GM15510 (cell line): ENCODE data around the gene FGF18.

ENCODE experiments used
- POLR2A ChIP-seq: IDR thresholded peaks from 3 replicates; pipeline ENCODE4 v1.6.1; 2011; ENCODE audit warnings: borderline replicate concordance; ENCODE audit not compliant: insufficient read length; ENCODE audit errors: extremely low read depth

FGF18 gene

GRCh38 chr5:171484460-171484899 is 65.0 kb downstream of the FGF18 start:
- no peak for TF ChIP-seq POLR2A

- TF ChIP-seq POLR2A = no peak
Observed at GRCh38 chr5:171485668-171486067, 66.2 kb downstream of the FGF18 start.

GRCh38 chr5:171486613-171487012 is 67.2 kb downstream of the FGF18 start:
- no peak for TF ChIP-seq POLR2A

- TF ChIP-seq POLR2A = no peak
Observed at GRCh38 chr5:171488876-171489275, 69.4 kb downstream of the FGF18 start.

GRCh38 chr5:171492781-171493180 is 73.3 kb downstream of the FGF18 start:
- TF ChIP-seq POLR2A = no peak

- no peak for TF ChIP-seq POLR2A
Observed at GRCh38 chr5:171493646-171494393, 74.4 kb downstream of the FGF18 start.

GRCh38 chr5:171494452-171495121 is 75.1 kb downstream of the FGF18 start:
- TF ChIP-seq POLR2A = no peak

GRCh38 chr5:171495122-171495700 is 75.8 kb downstream of the FGF18 start:
- no peak for TF ChIP-seq POLR2A

GRCh38 chr5:171496456-171496855 is 77.0 kb downstream of the FGF18 start:
- no peak for TF ChIP-seq POLR2A

GRCh38 chr5:171498166-171498565 is 78.7 kb downstream of the FGF18 start:
- TF ChIP-seq POLR2A = no peak

GRCh38 chr5:171499611-171500010 is 80.2 kb downstream of the FGF18 start:
- no peak for TF ChIP-seq POLR2A

- TF ChIP-seq POLR2A = no peak
Observed at GRCh38 chr5:171505473-171506043, 86.1 kb downstream of the FGF18 start.

- no peak for TF ChIP-seq POLR2A
Observed at GRCh38 chr5:171506951-171507350, 87.5 kb downstream of the FGF18 start.
